GM19193 (cell line): Measurements from ENCODE around the gene TMEM184C.

Experiments used
- POLR2A ChIP-seq: IDR thresholded peaks from 4 replicates; pipeline ENCODE4 v1.6.1; 2011; ENCODE audit not compliant: insufficient read depth, insufficient read length; ENCODE audit errors: extremely low read depth

The TMEM184C gene

GRCh38 chr4:147714575-147715401, 97.6 kb downstream of the TMEM184C start:
- TF ChIP-seq POLR2A, result no peak

GRCh38 chr4:147717878-147718277, 100.7 kb downstream of the TMEM184C start:
- no peak for TF ChIP-seq POLR2A
